ENCODE results near the gene CLDN17.

Gene CLDN17

DNA sequence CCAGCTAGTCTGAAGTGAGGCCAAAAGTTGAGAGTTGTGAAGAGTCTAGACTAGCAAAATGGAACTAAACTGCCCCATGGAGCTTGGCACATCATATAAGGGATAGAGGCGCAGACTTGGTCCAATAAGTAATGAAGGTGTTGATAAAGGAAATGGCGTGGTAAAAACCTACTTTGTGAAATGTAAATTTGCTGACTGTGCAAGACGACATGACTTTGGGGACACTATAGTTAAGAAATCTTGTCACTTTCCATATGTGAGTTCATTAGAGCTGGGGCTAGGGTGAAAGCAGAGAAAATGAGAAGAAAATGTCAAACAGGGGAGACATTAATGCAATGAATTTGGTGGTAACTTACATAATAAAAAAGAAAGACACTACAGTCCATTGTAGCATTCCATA lies 50.1 kb downstream of the CLDN17 start:
- no peak for DNase-seq

Data from CD4-positive, alpha-beta T cell treated with Interleukin-17A for 1 hour (primary cell).